Natural killer cell treated with Interleukin-12 subunit alpha and Interleukin-12 subunit beta and Interleukin-15 and Interleukin-18, amount 100 ng/mL, for 72 hours (primary cell): Measurements from ENCODE around the gene MAGI1. TPM values are rescaled to one million over a fixed set of nuclear protein-coding genes. Genes with fewer than 3 reads are reported as not detected.

Experiments used
- ATAC-seq, 2 donors: fragments of 150-1000 bp; cut with Tn5 transposase in 1 of 2; sonication (Bioruptor Pico), chemical (Tn5 transposase) in 1 of 2; 2 replicates each; pipeline ENCODE4 v1.10.0; 2021
- DNase-seq: peaks from one replicate; pipeline ENCODE4 v3.0.0; 2022; ENCODE audit warnings: low spot score
- H3K27ac Mint-ChIP-seq, 2 donors: 1 replicate in 1 of 2; 2 replicates in 1 of 2; pipeline ENCODE4 v1.8.0; 2022; ENCODE audit warnings: mixed read lengths in 2 of 2, mild to moderate bottlenecking in 1 of 2, moderate library complexity in 1 of 2
- H3K27me3 Mint-ChIP-seq, 2 donors: 1 replicate in 1 of 2; 2 replicates in 1 of 2; pipeline ENCODE4 v1.8.0; 2022; ENCODE audit warnings: mixed read lengths in 2 of 2
- H3K36me3 Mint-ChIP-seq: one replicate; pipeline ENCODE4 v1.8.0; 2022; ENCODE audit warnings: mixed read lengths
- H3K4me1 Mint-ChIP-seq, 2 donors: 1 replicate in 1 of 2; 2 replicates in 1 of 2; pipeline ENCODE4 v1.8.0; 2022; ENCODE audit warnings: low read depth in 2 of 2, mixed read lengths in 2 of 2, mild to moderate bottlenecking in 1 of 2
- H3K4me3 Mint-ChIP-seq: one replicate; pipeline ENCODE4 v1.8.0; 2022; ENCODE audit warnings: mixed read lengths
- H3K9me3 Mint-ChIP-seq: 2 replicates; pipeline ENCODE4 v1.8.0; 2022; ENCODE audit warnings: mixed read lengths
- total RNA-seq, 2 donors: library from RNA; stranded (reverse); gene quantifications; one replicate each; pipeline ENCODE4 v1.2.3, GENCODE V29; 2022

The MAGI1 gene
- total RNA-seq, 2 donors from 2014 or later, result not detected

DNA sequence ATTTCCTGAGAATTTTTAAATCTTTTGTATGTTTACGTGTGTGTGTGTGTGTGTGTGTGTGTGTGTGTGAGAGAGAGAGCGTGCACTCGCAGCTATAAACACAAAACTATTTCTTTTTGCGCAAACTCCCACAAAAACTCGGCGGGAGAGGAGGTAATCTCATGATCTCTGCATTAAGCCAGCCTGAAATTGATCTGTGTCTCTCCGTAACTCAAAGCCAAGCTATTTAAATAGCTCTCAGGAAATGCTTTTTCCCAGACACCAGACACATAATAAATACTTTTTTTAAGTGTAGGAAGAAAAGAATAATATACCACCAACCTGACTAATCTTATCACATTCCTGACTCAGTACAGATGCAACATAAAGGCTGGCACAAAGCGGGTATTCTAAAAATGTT, 226.8 kb downstream of the MAGI1 start:
- Mint-ChIP-seq H3K27me3 (no peaks in the 10 kb centered on the region), H3K36me3 (no peaks in the 10 kb centered on the region), H3K4me3 (no peak overlapping the region), H3K27ac (no peak overlapping the region), H3K9me3 (peaks cover 9% of the 10 kb centered on the region), H3K4me1 (no peaks in the 10 kb centered on the region)
- DNase-seq (no peak), ATAC-seq (no peak)

DNA sequence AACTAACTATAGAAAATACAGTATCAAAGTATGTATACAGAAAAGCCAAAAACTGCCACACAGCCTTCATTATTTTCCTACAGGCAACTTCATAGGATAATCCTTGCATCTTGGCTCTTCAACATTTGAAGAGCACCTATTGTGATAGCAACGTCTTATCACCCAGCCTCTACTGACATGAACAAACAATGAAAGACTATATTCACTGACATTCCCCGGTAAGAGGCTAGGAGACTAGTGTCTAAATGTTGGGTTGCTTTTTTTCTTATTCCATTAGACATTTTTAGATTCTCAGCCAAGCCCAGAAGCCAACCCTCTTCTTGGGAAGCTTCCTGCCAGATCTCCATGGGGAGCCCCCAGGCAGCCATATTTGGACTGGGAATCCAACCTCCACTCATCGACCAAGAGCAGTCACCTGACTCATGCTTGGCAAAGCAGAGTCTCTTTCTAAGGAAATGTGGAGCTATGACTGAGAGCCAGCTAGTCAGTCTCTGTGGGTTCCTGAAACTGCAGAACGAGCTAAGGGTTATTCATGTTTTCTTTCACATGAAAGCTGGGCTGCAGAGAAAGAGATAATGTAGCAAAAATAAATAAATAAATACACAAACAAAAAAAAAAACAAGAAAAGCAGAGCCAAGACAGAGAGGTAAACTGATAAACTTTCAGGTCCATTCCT, 227.5 kb downstream of the MAGI1 start:
- H3K27ac Mint-ChIP-seq, result no peak overlapping the region
- no peak for DNase-seq
- H3K4me3 Mint-ChIP-seq, result no peak overlapping the region
- no peaks in the 10 kb centered on the region for H3K4me1 Mint-ChIP-seq
- peaks cover 9% of the 10 kb centered on the region for H3K9me3 Mint-ChIP-seq
- no peaks in the 10 kb centered on the region for H3K27me3 Mint-ChIP-seq
- H3K36me3 Mint-ChIP-seq, result no peaks in the 10 kb centered on the region
- ATAC-seq, result no peak

DNA sequence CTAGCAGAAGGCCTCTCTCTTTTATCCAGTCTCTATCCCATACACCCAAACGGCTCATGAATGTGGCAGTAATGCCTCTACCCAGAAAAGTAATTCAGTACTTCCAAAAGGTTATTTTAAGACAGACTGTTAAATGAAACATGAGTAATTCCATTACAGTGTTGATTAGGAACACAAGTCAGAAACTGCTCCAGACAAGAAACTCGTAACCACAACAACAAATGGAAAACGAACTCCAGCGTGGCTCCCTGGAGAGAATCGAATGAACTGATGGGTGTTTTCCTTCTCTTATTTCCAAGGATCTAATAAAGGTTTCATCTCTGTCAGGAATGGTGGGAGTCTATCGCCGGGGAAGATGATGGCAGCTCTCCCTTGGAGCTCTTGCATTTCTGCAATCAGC, 228.4 kb downstream of the MAGI1 start:
- no peak for ATAC-seq
- H3K27me3 Mint-ChIP-seq, result no peaks in the 10 kb centered on the region
- no peak for DNase-seq
- H3K9me3 Mint-ChIP-seq, result peaks cover 13% of the 10 kb centered on the region
- H3K4me3 Mint-ChIP-seq, result no peak overlapping the region
- no peaks in the 10 kb centered on the region for H3K4me1 Mint-ChIP-seq
- H3K27ac Mint-ChIP-seq, result no peak overlapping the region
- no peaks in the 10 kb centered on the region for H3K36me3 Mint-ChIP-seq

DNA sequence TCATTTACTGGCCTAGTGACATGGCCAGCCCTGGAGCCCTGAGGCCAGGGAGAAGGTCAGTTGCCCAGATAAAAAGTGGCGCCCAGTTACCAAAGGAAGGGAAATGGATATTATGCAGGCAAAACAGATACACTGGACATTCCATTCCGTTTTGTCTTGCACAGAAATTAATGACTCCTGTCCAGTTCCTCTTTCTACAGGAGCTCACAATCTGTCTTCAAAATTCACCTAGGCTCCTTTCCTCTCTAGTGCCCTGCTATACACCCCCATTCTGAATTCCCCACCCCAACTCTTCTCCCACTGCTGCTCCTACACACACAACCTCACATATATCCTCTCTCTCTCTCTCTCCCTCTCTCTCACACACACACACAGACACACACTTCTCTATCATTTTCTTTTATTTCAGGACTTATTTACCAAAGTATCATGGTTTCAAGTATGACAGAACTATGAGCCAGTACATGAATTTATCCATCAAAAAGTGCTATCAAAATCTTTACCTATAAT, 229.0 kb downstream of the MAGI1 start:
- no peak overlapping the region for H3K4me3 Mint-ChIP-seq
- ATAC-seq, result no peak
- DNase-seq, result no peak
- H3K27ac Mint-ChIP-seq, result no peak overlapping the region
- no peaks in the 10 kb centered on the region for H3K36me3 Mint-ChIP-seq
- H3K9me3 Mint-ChIP-seq, result peaks cover 13% of the 10 kb centered on the region
- no peaks in the 10 kb centered on the region for H3K4me1 Mint-ChIP-seq
- no peaks in the 10 kb centered on the region for H3K27me3 Mint-ChIP-seq

DNA sequence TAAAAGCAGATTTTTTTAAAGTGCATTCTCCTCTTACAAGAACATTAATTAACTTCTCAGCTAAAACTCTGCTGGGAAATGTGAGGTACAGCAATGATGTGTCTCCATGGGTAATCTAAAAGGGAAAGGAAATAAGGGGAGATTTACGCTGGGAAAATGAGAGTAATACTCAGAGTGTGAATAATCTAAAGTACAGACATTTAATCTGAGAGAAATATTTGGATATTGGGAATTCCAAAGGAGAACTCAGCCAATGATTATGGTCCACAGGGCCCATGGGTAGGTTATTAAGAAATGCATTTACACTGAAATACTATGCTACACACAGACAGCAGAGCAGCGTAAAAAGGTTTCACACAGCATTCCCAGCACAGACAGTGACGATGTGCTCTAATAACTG, 229.9 kb downstream of the MAGI1 start:
- Mint-ChIP-seq H3K36me3 (no peaks in the 10 kb centered on the region), H3K4me1 (no peaks in the 10 kb centered on the region), H3K4me3 (no peak overlapping the region), H3K9me3 (peaks cover 13% of the 10 kb centered on the region), H3K27ac (no peak overlapping the region), H3K27me3 (no peaks in the 10 kb centered on the region)
- DNase-seq (no peak), ATAC-seq (no peak)

DNA sequence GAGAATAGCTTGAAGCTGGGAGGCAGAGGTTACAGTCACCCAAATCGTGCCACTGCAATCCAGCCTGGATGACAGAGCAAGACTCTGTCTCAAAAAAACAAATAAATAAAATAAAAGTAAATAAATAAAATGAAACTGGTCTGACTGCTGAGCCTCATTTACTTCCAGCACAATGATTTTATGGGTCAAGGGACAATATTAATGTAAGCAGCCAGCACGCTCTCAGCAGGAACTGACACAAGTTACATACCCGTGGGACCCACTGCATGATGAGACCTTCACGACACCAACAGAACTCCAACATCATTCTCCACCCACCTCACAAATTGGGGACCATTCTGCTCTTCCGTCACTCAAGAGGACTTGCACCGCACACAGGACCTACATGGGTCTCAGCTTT, 230.3 kb downstream of the MAGI1 start:
- Mint-ChIP-seq H3K36me3 (no peaks in the 10 kb centered on the region), H3K9me3 (peaks cover 13% of the 10 kb centered on the region), H3K4me1 (no peaks in the 10 kb centered on the region), H3K4me3 (no peak overlapping the region), H3K27ac (no peak overlapping the region), H3K27me3 (no peaks in the 10 kb centered on the region)
- ATAC-seq, result no peak
- no peak for DNase-seq

DNA sequence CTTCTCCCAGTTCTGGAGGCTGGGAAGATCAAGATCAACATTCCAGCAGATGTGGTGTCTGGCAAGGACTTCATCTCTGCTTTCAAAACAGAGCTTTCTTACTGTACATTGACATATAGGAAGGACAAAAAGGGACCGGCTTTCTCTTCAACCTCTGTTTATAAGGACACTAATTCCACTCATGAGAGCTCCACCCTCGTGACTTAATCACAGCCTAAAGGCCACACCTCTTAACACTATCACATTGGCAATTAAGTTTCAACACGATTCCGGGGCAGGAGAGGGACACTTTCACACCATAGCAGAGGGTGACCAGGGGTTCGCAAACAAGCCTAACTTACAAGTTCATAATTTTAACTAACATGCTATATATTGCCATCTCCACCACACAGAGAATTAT, 231.5 kb downstream of the MAGI1 start:
- DNase-seq, result no peak
- Mint-ChIP-seq H3K4me1 (no peaks in the 10 kb centered on the region), H3K36me3 (no peaks in the 10 kb centered on the region), H3K4me3 (no peak overlapping the region), H3K9me3 (peaks cover 11% of the 10 kb centered on the region), H3K27ac (no peak overlapping the region), H3K27me3 (no peaks in the 10 kb centered on the region)
- ATAC-seq, result no peak

DNA sequence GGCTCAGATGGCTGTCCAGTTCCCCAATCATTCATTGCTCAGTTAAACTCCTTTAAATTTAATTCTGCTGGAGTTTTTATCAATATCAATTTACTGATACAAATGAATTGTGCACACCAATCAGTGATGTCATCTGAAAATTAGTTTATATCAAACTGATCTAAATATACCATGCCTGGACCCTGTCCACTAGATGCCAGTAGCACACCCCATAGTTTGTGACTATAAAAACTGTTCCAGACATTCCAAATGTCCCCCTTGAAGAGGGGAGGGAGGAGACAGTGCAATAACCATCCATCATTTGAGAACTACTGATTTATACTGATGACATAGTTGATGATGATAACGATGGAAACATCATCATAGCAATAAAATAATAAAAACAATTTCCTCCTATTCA, 232.1 kb downstream of the MAGI1 start:
- no peak for DNase-seq
- ATAC-seq, result no peak
- H3K4me3 Mint-ChIP-seq, result no peak overlapping the region
- no peak overlapping the region for H3K27ac Mint-ChIP-seq
- H3K36me3 Mint-ChIP-seq, result no peaks in the 10 kb centered on the region
- H3K27me3 Mint-ChIP-seq, result no peaks in the 10 kb centered on the region
- H3K4me1 Mint-ChIP-seq, result no peaks in the 10 kb centered on the region
- H3K9me3 Mint-ChIP-seq, result peaks cover 10% of the 10 kb centered on the region

DNA sequence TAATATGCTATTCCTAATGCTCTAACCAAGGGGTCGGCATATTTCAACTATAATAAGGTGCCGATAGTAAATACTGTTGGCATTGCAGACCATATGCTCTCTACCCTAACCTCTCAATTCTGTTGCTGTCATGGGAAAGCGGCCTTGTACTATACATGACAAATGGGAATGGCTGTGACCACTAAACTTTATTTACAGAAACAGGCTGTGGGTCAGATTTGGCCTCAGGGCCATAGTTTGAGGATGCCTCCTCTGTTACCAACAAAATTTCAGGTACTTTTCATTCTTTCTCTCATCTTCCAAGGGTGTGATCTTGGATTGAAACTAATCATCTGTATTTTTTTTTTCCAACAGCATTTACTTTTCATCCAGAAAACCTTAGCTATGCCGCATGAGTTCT, 242.0 kb downstream of the MAGI1 start:
- no peaks in the 10 kb centered on the region for H3K4me1 Mint-ChIP-seq
- no peak for ATAC-seq
- no peak for DNase-seq
- H3K27me3 Mint-ChIP-seq, result no peaks in the 10 kb centered on the region
- H3K36me3 Mint-ChIP-seq, result no peaks in the 10 kb centered on the region
- H3K9me3 Mint-ChIP-seq, result no peaks in the 10 kb centered on the region
- H3K4me3 Mint-ChIP-seq, result no peak overlapping the region
- H3K27ac Mint-ChIP-seq, result no peak overlapping the region

DNA sequence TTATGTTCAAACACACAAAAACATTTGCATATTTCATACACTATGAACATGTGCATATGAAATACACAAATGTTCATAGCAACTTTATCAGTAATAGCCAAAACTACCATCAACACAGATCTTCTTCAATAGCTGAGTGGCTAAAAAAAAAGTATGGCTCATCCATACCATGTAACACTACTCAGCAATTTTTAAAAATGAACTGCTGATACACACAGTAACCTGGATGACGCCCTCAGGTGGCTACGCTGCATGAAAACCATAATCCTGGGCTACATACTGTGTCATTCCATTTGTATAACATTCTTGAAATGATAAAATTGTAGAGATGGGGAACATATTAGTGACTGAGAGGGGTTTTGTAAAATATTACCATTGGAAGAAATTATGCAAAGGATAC, 243.6 kb downstream of the MAGI1 start:
- H3K27ac Mint-ChIP-seq, result no peak overlapping the region
- no peaks in the 10 kb centered on the region for H3K36me3 Mint-ChIP-seq
- DNase-seq, result no peak
- no peak overlapping the region for H3K4me3 Mint-ChIP-seq
- no peaks in the 10 kb centered on the region for H3K9me3 Mint-ChIP-seq
- no peaks in the 10 kb centered on the region for H3K27me3 Mint-ChIP-seq
- no peak for ATAC-seq
- no peaks in the 10 kb centered on the region for H3K4me1 Mint-ChIP-seq

DNA sequence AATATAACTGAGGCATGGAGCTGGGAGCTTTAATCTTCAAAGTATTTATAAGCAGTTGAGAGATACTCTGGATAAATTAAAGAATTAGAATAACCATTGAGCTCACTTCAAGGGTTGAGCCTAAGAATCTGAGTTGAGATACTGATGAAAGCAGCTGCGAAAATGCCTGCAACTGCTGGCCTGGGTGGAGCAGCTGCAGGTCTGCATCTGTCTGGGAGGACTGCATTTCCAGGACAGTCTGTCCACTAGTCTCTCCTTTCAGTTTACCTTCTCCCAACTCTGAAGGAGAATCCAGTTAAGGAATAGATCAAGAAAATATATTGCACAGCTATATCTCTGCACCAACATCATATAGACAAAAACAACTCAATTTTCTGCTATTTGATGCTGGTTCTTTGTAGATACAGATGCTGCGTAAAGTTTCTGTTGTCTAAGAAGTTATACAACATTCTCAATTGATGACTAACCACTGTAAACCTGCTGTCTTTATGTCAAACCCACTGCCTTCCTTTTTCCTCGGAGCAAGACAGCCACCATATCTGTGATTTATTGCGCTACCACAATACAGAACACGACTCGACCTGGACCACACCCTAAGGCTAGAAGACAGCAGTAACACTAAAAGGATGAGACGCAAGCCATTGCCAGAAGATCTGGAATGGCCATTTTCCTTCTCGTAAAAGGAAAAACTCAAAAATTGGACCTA, 245.1 kb downstream of the MAGI1 start:
- Mint-ChIP-seq H3K4me1 (no peaks in the 10 kb centered on the region), H3K9me3 (no peaks in the 10 kb centered on the region), H3K36me3 (no peaks in the 10 kb centered on the region), H3K27ac (no peak overlapping the region), H3K27me3 (no peaks in the 10 kb centered on the region), H3K4me3 (no peak overlapping the region)
- ATAC-seq, result no peak
- DNase-seq, result no peak

DNA sequence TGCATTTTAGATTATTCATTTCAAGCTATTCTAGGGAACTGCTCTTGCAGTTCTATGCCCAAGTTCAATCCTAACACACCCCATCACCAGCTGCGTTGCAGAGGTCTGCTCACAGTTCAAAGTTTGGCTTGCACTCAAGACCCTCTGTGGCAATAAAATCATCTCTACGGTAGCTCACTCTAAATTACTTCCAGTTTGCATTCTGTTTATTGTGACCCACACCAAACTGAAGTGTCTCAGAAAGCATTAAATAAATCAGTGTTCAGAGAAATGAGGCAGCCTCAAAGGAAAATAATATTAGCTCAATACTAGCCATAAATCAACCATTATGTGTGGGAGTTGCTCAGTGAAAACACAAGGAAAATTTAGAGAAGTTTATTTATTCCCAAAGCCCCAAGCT, 250.3 kb downstream of the MAGI1 start:
- Mint-ChIP-seq H3K36me3 (no peaks in the 10 kb centered on the region), H3K27me3 (peaks cover 0 to 10% of the 10 kb centered on the region in 2 donors), H3K4me3 (no peak overlapping the region), H3K9me3 (no peaks in the 10 kb centered on the region), H3K4me1 (no peaks in the 10 kb centered on the region), H3K27ac (no peak overlapping the region)
- DNase-seq (no peak), ATAC-seq (no peak)

DNA sequence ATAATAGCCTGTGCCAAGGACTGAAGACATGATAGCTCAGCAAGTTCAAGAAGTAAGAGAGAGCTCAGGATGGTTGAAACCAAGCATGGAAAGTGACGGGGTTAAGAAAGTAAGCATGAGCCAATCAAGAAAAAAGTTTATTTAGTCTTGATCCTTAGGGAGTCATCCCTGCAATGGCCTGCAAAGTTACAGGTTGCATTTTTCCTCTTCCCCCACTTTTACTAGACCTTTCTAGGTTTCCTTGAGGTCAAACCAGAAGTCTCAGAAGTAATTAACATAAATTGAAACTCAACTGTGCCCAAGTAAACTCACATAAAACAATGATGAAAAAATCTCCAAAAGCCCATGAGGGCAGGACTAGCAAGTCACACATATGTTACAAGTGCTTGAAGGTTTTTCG, 250.9 kb downstream of the MAGI1 start:
- H3K27me3 Mint-ChIP-seq, result peaks cover 0 to 10% of the 10 kb centered on the region in 2 donors
- H3K36me3 Mint-ChIP-seq, result no peaks in the 10 kb centered on the region
- ATAC-seq (no peak), DNase-seq (no peak)
- H3K27ac Mint-ChIP-seq, result no peak overlapping the region
- H3K9me3 Mint-ChIP-seq, result no peaks in the 10 kb centered on the region
- no peak overlapping the region for H3K4me3 Mint-ChIP-seq
- H3K4me1 Mint-ChIP-seq, result no peaks in the 10 kb centered on the region

DNA sequence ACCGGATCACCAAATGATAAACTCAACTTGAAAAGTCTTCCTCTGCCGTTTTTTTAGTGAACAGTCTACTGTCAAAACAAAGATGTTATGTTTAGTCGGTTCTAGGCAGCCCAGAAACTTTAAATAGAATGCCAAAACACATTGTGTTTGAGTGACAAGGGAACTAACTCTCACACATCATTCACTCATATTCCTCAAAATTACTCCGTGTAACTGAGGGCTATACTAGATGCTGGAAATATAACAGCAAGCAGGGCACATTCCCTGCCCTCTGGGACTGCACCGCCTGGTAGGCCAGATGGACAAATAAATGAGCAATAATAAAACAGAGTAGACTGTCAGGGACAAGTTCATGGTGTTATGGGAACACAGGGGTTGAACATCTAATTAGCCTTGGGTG, 251.4 kb downstream of the MAGI1 start:
- no peaks in the 10 kb centered on the region for H3K4me1 Mint-ChIP-seq
- DNase-seq (no peak), ATAC-seq (no peak)
- H3K27ac Mint-ChIP-seq, result no peak overlapping the region
- H3K36me3 Mint-ChIP-seq, result no peaks in the 10 kb centered on the region
- peaks cover 0 to 10% of the 10 kb centered on the region in 2 donors for H3K27me3 Mint-ChIP-seq
- H3K4me3 Mint-ChIP-seq, result no peak overlapping the region
- H3K9me3 Mint-ChIP-seq, result no peaks in the 10 kb centered on the region
